ENCODE results near the gene PTPRM. TPM values are rescaled to one million over a fixed set of nuclear protein-coding genes. Genes with fewer than 3 reads are reported as not detected.

PTPRM gene
- total RNA-seq, 1 experiment from 2014 or later: 37.3 TPM

DNA sequence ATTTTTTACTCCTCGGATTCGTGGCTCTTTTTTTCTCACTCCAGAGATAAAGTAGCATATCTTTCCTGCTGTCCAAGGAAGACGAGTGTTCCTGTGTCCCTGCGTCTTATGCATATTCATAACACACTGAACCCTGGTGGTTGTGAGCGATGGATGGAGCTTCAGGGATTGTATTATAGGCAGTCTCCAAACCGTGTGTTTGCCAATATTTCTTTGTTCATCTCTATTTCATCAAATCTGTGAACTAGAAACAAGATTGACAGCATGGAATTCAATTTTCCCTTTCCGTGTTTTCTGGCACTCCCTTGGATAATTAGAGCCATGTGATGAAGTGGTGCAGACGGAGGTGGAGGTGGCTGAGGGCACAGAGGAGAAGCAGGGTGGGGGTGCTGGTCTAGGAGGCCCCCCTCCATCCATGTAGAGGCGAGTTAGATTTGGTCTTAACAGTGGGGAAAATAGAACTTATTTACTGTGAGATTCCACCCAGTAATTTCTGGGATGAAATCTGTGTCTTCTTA is 240.9 kb downstream of the PTPRM start:
- no peak for DNase-seq (ENCODE audit: low spot score)

DNA sequence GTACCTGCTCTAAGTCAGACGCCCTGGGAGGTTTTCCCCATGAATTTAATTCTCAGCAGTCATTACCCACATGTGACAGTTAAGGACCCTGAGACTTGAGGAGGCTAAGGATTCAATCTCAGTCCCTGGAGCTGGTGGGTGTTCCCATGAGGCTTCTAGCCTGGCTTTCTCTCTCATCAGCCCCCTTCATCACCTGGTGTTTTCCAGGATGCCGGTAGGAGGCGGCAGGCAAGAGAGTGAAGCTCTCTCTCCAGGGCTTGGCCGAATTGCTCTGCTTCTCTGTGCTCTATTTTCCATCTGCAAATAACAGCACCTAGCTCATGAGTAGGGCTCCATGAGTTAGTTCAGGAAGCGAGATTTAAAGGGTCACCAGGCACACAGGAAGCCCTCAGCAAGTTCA is 241.9 kb downstream of the PTPRM start:
- no peak for DNase-seq (ENCODE audit: low spot score)

GRCh38 chr18:7809455-7809854 is 242.3 kb downstream of the PTPRM start:
- DNase-seq (ENCODE audit: low spot score): no peak

GRCh38 chr18:7809978-7810377 is 242.9 kb downstream of the PTPRM start:
- no peak for DNase-seq (ENCODE audit: low spot score)

DNA sequence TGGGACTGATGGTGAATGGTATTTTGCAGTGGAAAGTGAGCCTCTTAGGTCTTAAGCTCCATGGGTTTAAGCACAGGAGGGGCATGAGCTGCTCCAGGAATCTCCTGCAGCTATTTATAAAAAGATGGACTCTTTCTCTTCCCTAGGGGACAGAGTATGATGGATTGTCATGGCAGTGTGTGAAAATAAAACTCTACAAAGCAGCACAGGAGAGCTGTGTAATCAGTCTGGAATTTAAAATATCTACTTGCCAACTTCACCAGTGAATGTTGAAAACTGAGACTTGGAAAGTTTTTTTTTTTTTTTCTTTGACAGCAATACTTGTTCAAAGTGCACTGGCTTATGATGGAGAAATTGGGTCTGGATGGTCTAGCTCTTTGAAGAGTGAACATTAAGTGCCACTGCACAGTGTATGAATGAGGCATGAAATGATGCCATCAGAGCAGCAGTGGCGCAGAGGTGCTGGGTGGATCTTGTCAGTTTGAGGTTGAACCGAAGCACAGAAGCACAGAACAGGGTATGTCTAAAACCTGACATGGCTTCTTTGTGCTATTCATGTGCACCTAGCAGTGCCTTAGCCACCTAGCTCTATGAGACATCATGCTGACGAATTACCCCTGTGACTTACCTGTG is 245.4 kb downstream of the PTPRM start:
- DNase-seq (ENCODE audit: low spot score): peak; percentile 22

- no peak for DNase-seq (ENCODE audit: low spot score)
Observed at GRCh38 chr18:7813131-7813530, 246.0 kb downstream of the PTPRM start.

GRCh38 chr18:7814754-7815315 is 247.7 kb downstream of the PTPRM start:
- DNase-seq (ENCODE audit: low spot score): no peak

DNA sequence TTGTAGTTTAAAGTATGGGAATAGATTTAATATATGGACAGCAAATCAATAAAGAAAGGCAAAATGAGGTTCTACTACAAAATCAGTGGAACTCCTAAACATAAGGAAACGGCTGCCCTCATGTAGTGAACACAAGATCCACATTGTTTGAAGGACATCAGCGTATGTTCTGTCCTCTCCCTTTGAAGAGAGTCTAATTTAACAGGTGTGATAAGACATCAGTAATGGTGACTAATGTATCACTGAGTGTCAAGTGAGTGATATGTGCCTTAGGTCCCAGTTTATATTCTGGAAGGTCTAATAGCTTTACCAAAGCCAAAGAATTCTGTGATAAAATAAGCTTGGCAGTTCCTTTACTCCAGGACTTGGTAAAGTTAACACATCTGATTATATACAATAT is 248.7 kb downstream of the PTPRM start:
- no peak for DNase-seq (ENCODE audit: low spot score)

DNA sequence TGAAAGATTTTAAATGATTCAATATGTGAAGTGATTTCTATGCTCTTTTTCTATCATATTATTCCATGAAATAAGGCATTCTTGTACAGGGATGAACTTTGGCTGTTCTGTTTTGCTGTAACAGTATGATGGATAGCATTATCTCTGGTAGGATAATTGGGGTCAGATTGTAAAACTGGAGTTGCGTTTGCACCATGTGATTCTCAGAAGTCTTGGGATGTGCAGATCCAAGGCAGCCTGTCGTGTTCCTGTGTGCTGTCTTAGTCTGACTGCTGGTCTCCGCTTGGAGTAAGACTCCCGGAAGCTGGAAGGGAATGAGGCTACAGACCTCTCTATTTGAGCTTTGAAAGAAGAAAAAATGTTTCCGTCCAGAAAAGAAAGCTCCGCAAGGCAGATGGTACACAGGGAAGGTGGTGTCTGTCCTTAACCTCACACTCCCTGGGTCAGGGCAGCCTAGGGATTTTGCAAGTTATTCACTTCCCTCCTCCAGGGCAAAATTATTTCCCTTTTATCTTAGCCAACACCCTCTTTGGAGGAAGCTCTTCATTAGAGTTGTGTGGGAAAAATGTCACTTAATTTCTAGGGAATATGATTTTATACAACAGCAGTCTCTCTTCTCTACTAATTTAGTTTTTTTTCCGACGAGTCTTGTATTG is 250.6 kb downstream of the PTPRM start:
- no peak for DNase-seq (ENCODE audit: low spot score)

DNA sequence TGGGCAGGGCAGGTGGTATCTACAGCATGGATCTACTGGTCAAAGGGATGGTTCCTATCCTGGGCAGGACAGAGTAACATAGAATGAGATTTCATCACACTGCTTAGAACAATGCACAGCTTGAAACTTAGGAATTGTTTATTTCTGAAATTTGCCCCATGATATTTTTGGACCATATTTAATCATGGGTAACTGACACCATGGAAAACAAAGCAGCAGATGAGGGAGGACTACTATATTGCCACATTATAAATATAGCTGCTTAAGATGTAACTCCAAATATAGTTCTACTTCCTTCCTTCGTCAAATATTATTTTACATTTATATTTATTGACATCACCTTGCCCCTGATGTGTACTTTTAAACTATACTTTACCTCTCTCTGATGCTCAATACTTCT is 254.7 kb downstream of the PTPRM start:
- no peak for DNase-seq (ENCODE audit: low spot score)

GRCh38 chr18:7822435-7823331 is 255.6 kb downstream of the PTPRM start:
- DNase-seq (ENCODE audit: low spot score): no peak

- DNase-seq (ENCODE audit: low spot score): no peak
Observed at GRCh38 chr18:7824970-7825369, 257.9 kb downstream of the PTPRM start.

GRCh38 chr18:7830468-7830867 is 263.4 kb downstream of the PTPRM start:
- DNase-seq (ENCODE audit: low spot score): no peak

DNA sequence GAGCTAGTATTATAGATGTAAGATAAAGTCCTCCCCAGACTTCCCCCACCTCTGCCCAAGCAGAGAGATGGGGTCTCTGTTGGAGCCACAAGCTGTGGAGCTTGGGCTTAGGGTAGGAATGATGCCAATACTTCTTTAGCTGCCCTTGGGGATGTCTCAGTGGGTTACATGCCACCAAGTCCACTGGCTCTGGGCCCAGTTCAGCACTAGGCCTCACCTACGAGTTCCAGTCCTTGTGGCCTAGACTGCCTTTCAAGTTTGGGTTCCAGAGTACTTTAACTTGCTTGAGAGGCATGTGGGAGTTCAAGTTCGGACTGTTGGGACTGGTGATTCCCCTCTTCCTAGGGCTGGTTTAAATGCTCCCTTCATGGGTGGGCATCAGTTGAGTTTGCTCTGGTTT is 272.4 kb downstream of the PTPRM start:
- DNase-seq (ENCODE audit: low spot score): no peak

- DNase-seq (ENCODE audit: low spot score): no peak
Observed at GRCh38 chr18:7840411-7840810, 273.3 kb downstream of the PTPRM start.

- DNase-seq (ENCODE audit: low spot score): no peak
Observed at GRCh38 chr18:7844017-7844416, 276.9 kb downstream of the PTPRM start.

DNA sequence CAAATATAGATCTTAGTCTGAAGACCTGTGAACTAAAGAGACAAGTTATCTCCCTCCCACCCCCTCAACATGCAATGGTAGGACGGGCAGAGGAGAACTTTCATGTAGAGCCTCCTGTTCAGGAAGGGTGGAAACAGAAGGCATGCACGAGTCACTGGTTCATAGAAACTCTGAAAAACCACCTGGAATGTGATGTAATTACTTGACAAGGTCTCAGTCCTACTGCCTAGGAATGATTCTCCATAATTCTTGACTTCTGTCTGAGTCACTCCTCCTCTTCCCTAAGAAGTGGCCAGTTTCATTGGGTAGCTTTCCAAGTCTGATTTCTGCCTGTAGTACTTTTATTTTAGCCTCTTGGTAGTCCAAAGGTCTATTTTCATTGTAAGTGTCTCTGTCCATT is 277.3 kb downstream of the PTPRM start:
- DNase-seq (ENCODE audit: low spot score): no peak

- no peak for DNase-seq (ENCODE audit: low spot score)
Observed at GRCh38 chr18:7846335-7846734, 279.2 kb downstream of the PTPRM start.

GRCh38 chr18:7847357-7848053 is 280.4 kb downstream of the PTPRM start:
- DNase-seq (ENCODE audit: low spot score): no peak

- no peak for DNase-seq (ENCODE audit: low spot score)
Observed at GRCh38 chr18:7848054-7848412, 280.9 kb downstream of the PTPRM start.

GRCh38 chr18:7850446-7850845 is 283.3 kb downstream of the PTPRM start:
- DNase-seq (ENCODE audit: low spot score): no peak

DNA sequence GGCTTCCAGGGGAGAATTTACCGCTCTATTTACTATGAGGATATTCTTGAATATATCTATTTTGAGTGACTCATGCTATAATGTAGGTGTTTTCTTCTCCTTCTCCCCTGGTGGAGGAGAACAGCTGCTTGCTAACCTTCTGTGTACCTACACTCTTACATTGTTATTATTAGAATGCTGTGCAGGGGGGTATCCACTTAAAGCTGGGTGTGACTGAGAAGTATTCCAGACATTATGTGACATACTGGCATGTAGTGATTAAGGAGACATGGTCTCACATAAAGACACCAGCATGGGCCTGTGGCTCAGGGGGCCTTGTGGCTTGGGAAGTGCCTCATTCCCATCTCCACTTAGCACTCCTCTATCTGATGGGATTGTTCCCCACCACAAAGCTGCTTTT is 287.9 kb downstream of the PTPRM start:
- no peak for DNase-seq (ENCODE audit: low spot score)

Data from H4 (cell line).